Activated CD8-positive, alpha-beta memory T cell treated with anti-CD3 and anti-CD28 coated beads for 4 hours (primary cell): Measurements from ENCODE around the gene LGALS3BP.
"Not testable (repeated sequence)": the region's sequence is repeated elsewhere in the genome, so short reads cannot be mapped to it uniquely, and the experiment has no call there.

Source experiments
- DNase-seq, 2 donors: peaks; one replicate each; pipeline ENCODE4 v3.0.0-alpha.2; 2020; ENCODE audit warnings: low read depth in 2 of 2

Gene LGALS3BP

DNA sequence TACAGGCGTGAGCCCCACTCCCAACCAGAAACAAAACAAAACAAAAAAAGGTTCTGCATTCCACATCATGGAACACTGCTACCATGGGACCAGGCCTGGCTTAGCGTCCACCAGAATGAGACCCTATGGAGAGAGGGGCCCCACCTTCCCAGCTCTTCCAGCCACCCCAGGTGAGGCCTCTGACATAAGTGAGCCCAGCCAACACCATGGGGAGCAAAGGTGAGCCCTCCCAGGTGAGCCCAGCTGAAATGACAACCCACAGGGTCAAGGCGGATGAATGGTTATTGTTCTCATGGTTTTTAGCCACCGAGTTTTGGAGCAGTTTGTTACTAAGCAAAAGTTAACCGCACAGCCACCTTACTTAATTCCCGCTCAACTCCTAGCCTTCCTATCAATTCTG, 16.3 kb downstream of the LGALS3BP start:
- DNase-seq, result no peak

DNA sequence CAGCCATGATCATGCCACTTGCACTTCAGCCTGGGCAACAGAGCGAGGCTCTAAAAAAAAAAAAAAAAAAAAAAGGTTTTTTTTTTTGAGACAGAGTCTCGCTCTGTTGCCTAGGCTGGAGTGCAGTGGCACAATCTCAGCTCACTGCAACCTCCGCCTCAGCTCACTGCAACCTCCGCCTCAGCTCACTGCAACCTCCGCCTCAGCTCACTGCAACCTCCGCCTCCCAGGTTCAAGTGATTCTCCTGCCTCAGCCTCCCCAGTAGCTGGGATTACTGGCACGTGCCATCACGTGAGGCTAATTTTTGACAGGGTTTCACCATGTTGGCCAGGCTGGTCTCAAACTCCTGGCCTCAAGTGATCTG, 16.8 kb downstream of the LGALS3BP start:
- not testable (repeated sequence) for DNase-seq

DNA sequence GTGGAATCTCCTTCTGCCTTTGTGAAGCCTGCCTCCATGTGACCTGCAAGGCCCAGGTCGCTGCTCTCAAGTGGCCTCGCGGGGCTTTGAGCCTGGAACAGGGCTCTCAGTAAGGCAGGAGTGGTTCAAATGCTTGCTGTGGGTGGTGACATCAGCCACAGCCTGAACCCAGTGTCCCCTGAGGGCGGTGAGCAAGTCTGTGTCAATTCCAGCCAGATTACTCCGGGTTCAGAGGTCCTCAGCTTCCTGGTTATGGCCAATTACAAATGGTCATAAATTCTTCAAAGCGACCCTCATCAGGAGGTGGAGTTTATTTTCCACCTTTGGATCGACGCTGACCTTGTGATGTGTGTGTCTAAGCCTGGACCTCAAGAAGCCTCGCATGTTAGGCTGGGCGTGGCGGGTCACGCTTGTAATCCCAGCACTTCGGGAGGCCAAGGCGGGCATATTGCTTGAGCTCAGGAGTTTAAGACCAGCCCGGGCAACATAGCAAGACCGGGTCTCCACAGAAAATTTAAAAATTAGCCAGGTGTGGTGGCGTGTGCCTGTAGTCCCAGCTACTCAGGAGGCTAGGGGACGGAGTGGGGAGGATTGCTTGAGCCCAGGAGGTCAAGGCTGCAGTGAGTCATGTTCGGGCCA, 17.3 kb downstream of the LGALS3BP start:
- no peak for DNase-seq

DNA sequence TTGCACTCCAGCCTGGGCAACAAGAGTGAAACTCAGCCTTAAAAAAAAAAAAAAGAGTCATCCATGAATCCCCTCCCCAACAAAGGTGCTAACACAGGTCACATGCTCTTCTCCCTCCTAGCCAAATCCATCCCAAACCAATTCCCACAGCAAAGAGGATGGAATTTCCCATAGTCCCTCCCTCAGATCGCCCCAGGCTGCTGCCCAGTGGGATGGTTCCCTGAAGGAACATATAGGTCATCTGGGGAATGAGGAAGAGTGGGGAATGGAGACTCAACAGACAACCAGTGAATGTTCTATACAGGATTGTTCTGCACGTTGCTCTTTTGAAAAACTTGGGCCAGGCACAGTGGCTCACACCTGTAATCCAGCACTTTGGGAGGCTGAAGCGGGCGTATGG, 18.2 kb downstream of the LGALS3BP start:
- DNase-seq, result no peak

DNA sequence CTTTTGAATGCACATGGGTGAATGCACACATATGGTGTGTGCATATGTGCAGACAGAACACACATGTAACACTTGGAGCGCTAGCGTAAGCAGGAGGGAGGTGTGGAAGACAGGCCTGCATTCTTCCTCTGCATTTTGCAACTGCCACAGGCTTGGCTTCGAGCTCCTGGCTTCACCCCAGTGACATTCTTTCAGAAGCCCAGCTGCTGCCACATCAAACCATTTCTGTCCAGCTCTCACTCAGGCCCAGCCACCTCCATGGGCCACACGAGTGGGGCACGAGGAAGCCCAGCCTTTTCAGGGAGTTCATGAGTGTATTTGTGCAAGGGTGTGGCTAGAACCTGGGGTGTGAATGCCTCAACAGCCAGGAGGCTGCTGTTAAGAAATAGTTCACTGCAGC, 18.8 kb downstream of the LGALS3BP start:
- no peak for DNase-seq

DNA sequence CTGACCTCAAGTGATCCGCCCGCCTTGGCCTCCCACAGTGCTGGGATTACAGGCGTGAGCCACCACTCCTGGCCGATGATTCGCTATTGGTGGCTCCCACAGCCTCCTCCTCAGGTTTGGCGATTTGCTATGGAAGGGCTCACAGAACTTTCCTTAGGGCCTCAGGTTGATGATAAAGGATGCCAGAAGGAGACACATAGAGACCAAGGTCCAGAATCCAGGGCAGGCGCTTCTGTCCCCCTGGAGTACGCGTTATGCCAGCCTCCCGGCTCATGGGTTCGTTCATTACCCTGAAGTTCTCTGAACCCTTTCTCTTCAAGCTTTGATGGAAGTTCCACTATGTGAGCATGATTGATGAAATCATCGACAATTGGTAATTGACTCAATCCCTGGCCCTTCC, 19.9 kb downstream of the LGALS3BP start:
- no peak for DNase-seq

DNA sequence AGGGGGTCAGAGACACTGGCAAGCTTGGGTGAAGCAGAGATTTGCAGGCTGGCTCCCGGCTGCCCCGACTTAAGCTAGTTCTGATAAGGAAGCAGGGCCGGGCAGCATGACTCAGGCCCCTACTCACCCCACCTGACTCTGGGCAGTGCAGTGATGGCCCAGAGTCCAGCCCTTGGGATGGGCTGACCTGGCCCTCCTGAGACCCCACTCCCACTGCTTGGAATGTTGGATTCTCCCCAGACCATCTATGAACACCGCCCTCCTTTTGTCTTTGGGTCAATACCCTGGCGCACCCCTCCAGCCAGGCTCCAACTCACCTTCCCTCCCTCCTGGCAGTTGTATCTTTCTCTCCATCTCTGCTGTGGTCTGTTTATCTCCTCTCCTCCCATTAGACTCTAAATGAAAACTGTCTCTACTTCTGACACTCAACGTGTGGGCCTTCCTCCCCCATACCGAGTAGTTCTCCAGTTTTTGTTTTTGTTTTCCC, 21.0 kb downstream of the LGALS3BP start:
- no peak for DNase-seq

DNA sequence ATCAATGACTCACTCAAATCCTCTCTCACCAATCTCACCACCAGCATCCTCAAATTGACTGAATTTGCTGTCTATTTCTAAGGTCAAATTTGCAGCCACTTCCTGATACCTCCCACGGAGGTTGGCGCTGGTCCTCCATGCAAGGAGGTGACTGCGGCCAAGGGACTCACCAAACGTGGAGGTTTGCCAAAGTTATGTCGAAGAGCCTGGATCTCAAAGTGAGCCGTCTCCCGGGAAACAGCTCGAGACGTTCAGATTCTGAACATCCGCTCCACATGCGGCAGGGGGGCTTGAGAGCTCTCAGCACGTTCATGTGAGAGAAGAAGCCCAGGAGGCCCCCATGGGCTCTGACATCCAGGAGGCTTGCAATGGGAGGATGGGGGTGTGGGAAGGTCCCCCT, 22.6 kb downstream of the LGALS3BP start:
- DNase-seq, result no peak

DNA sequence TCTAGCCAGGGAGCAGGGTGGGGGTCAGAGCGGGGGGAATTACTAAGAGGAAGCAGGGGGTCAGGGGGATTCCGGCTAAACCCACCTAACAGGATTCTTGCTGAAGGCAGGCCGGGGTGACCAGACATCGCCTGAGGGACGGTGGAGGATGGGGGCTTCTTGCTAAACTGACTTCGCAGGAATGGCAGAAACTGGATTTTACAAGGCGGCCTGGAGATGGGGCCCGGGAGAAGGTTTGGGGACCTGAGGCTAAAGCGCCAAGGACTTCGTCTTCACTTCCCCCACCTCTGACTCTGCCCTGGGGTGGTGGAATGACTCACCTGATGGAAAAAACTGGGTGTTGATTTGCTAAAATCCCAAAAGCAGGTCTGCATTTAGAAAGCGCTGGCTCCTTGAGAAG, 23.5 kb downstream of the LGALS3BP start:
- no peak for DNase-seq

DNA sequence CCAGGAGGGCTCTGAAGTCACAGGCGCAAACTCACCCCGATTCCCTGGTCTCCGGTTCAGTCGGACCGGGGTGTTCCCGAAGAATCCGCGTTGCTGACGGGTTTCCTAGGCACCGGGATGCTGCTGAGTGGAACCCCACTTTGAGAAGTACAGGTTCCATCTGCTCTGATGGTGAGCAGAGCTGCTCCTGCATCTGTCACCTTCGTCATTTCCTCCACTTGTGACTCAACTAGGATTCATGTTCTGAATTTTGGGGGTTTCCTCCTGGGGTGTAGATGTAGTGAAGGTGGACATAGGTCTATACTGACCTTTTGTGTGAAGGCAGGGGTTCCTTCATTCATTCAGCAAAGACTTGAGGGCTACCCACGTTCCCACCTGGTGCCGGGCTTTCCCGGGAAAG, 25.0 kb downstream of the LGALS3BP start:
- DNase-seq, result no peak

DNA sequence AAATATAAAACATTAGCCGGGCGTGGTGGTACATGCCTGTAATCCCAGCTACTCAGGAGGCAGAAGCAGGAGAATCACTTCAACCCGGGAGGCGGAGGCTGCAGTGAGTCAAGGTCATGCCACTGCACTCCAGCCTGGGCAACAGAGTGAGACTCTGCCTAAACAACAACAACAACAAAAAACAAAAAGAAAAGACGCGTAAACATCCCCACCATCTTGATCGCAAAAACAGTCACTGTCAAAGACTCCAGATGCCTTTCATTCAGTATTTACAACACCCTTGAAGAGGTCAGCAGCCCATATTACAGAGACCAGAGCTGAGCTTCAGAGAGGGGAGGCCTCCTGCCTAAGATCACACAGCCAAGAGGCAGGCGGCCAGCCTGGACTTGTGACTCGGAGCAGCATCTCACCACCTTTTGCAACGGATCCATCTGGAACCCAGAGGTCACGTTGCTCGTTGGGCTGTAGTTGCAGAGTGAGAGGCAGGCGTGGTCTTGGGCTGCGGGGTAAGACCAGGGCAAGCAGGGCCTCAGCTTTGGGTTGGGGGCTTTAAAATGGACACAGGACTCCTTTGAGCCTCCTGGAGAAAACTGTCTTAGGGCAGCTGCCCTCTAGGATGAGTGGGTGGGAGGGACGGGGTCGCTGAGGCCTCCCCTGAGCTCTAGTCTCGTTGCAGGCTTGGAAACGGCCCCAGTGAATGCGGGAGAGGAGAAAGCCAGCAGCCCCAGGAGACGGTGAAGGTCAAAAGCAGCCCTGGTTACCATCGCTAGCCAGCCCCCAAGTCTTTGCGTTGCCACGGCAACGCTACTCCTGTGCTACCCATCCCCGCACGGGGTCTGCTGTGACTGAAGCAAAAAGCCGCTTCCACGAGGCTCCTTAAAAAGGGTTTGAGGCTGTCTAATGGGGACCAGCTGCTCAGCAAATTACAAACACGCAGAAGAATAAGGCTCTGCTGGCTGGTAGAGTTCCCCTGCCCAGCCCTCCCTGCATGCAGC, 26.1 kb downstream of the LGALS3BP start:
- DNase-seq, result no peak

DNA sequence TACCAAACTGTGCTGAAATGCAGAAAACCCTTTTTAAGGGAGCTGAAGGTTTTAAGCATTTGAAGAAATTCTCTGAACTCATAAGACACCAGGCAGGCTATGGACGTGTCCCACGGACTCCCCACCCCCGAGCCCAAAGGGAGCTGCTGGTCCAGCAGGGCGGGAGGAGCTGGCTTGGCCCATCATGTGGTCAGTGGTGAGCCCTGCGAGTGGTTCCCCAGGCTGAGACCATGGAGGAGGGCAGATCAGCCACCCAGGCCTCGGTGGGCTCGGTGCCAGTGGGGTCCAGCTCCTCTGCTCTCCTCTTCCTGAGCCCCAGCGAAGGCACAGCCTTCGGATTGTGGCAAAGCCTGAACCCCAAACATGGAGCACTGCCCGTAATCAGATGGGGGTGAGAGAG, 27.0 kb downstream of the LGALS3BP start:
- DNase-seq, result no peak

DNA sequence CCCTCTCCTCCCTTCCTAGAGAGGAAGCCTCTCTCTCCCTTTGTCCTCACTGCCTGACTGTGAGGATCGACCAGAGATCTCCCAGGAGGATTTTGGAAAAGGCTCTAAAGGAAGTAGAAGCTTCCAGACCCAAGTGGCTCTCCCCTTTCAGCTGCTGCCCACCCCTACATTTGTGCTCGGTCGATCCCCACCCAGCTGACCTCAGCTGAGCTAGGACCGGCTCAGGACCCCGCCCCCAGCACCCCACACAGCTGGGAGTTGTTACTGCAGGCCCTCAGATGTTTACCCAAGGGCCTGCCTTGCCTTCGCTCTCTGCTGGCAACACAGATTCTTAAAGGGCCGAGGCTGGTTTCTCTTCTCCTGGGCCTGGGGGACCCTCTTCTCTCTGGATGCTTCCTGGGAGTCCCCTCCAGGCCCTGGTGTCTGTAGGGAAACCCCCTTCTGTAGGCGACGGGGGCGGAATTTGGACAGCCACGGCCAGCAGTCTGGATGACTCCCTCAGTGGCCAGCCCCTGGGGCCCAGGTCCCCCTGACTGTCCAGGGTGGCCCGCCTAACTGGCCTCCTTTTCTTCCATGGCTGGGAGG, 27.7 kb downstream of the LGALS3BP start:
- no peak for DNase-seq

DNA sequence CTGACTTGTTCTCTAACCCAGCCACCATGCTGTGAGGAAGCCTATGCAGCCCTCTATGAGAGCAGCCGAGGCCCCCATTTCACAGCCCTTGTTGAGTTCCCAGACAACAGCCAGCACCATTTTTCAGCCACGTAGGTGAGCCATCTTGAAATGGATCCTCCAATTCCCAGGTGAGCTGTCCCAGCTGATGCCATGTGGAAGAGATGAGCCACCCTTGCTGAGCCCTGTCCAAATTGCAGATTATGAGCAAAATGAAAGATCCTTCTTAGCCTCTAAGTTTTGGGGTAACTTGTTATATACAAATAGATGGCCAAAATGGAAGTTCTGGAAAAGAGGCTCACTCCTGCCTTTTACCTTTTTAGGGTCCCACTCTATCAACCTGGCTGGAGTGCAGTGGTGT, 28.9 kb downstream of the LGALS3BP start:
- no peak for DNase-seq

DNA sequence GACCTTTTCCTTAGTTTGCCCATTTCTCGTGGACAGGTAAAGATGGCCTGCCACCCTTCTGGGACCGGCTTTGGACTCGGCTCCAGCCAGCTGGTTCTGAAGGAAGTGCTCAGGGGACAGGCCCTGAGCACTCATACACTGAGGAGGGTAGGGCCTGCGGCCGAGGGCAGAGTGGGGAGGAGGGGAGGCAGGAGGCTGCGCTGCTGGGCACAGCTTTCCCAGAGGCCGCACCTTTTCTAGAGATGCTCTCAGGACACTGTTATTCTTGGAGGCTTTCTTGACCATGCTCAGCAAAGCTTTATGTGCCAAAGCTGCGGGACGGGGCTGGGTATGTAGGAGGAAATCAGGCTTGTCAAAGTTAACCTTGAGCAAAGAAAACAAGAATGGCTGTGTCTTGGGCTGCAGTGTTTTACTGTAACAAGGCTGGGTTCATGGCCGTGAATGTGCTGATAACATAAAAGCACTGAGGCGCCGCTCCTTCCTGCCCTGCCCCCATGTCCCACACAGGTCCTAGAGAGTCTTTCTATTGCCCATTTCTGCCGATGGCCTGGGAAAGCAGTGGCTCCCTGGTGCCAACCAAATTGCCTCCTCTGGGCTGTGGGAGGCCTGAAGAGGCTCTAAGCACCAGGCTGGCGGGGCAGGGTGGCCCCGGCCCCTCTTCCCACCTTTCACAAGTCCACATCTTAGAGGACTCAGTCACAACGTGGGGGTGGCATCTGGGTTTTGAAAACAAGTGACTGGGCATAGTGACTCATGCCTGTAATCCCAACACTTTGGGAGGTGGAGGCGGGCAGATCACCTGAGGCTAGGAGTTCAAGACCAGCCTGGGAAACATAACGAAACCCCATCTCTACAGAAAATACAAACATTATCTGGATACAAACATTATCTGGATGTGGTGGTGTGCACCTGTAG, 32.2 kb downstream of the LGALS3BP start:
- no peak for DNase-seq

DNA sequence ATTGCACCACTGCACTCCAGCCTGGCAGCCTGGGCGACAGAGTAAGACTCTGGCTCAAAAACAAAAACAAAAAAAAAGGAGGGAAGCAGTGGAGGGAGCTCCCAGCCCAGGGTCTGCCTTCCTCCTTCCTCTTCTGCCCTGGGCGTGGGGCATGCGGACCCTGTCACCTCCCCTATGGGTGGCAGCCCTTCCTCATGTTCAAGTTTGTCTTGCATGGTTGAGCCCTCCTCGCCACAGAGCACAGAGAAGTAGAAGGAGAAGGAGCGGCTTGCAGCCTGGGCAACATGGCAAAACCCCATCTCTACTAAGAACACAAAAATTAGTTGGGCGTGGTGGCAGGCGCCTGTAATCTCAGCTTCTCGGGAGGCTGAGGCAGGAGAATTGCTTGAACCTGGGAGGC, 33.1 kb downstream of the LGALS3BP start:
- DNase-seq, result no peak

DNA sequence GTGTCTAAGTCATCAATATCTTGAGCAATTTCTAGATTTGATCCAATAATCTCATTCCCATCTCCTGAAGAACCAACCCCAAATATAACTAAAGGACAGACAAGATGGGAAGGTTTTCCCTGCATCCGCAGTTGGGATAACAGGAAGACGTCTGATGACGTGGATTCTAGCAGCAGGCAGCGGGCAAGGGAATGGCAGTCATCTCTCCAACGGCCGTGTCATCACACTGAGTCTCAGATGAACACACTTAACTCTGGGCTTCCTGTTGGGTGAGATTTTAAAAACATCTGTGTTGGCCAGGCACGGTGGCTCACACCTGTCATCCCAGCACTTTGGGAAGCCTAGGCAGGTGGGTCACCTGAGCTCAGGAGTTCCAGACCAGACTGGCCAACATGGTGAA, 33.6 kb downstream of the LGALS3BP start:
- DNase-seq, result no peak

DNA sequence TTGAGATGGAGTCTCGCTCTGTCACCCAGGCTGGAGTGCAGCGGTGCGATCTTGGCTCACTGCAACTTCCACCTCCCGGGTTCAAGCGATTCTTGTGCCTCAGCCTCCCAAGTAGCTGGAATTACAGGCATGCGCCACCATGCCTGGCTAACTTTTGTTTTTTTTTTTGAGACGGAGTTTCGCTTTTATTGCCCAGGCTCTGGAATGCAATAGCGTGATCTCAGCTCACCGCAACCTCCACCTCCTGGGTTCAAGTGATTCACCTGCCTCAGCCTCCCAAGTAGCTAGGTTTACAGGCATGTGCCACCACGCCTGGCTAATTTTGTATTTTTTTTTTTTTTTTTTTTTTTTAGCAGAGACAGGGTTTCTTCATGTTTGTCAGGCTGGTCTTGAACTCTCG, 34.3 kb downstream of the LGALS3BP start:
- not testable (repeated sequence) for DNase-seq

DNA sequence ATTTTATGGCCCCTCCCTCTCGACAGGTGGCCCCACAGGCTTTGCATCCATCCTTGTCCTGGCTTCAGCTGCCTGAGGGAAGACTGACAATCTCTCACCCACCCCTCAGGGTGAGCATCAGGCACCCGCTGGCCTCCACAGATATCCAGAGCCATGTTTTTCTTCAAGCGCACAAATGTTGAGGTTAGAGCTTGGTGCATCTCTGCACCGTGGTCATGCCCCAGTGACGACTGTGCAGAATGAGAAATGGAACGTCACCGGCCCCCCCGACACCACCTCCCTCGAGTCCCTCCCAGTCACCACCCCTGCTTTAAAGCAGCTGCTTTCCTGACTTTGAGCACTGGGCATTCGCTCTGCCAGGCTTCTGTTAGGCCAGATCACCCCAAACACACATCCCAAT, 34.8 kb downstream of the LGALS3BP start:
- DNase-seq, result no peak

DNA sequence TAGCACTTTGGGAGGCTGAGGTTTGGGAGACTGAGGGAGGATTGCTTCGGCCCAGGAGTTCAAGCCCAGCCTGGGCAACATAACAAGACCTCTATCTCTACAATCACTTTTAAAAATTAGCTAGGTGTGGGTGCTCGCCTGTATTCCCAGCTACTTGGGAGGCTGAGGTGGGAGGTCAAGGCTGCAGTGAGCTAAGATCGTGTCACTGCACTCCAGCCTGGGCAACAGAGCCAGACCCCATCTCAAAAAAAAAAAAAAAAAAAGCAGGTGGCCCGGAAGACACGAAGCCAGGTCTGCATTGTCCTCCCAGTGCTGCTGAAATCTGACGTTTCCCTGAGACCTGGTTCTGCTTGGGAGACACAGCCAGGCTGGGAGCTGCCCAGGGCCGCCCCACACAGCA, 35.7 kb downstream of the LGALS3BP start:
- no peak for DNase-seq

DNA sequence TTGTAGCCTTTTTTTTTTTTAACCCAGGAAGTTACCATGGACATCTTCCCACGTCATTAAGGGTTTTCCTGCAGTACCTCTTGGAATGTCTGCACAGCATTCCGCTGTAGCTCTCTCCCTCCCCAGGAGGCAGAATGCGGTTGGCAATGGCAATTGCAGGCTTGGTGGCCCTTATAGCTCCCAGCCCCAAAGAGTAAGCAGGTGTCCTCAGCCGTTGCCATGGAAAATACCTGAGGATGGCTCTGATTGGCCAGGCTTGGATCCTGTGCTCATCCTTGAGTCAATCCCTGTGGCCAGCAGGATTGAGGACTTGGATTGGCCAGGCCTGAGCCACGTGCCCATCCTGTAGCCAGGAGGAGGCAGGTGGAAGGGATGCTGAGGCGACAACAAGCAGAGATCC, 39.0 kb downstream of the LGALS3BP start:
- DNase-seq, result no peak

DNA sequence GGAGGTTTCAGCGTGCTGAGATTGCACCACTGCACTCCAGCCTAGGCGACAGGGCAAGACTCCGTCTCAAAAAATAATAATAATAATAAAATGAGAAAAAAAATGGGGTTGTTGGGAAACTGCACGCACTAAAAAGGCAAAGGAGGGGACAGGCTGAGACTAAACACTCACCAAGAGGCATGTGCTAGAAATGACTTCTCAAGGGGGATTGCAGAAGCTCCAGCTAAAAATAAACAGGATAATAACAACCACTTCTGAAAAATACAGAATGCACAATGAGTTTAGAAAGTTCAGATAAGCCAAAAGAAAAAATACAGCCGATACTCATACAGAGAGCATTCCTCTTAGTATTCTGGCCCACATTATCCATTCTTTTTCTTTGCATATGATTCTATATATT, 39.5 kb downstream of the LGALS3BP start:
- no peak for DNase-seq
